Measurements from ENCODE around the gene NFKB1.
"Not testable (repeated sequence)": the region's sequence is repeated elsewhere in the genome, so short reads cannot be mapped to it uniquely, and the experiment has no call there.

NFKB1 gene

DNA sequence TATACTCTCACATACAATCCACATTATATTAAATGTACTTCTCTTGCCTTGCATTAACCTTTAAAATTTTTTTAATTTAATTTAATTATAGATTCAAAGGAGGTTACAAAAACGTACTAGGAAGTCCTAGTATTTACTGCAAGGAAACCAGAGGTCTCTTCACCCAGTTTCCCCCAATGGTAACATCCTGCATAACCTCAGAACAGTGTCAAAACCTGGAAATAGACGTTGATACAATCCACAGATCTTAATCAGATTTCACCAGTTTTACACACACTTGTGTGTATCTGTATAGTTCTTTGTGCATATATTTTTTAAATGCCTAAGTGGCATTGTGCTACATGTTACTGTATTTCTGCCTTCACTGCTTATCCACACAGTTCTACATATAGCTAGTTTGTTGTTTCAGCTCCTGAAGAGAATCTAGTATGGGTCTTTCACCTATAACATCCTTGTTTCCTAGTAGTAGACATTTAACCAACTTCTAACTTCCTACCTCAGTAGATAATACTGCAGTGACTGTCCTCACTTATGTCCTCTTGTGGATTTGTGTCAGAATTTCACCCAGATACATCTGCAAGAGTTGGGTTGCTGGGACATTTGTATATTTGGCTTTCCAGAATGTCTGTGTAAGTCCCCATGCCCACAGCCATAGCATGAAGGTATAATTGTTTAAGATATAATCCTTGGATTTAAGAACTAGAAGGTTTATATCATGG is 103.2 kb downstream of the NFKB1 start:
- DNase-seq = no peak

DNA sequence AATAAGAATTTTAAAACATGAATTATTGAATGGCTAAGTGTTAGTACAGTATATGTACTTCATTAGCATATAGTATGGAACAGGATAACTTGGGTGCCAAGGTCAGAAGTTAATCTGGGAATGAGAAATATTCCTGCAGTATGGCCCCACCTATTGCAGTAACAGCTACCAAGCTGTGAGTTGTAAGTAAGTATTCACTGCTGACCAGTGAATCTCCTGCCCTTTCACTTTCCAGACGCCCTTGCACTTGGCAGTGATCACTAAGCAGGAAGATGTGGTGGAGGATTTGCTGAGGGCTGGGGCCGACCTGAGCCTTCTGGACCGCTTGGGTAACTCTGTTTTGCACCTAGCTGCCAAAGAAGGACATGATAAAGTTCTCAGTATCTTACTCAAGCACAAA is 105.1 kb downstream of the NFKB1 start:
- no peak for DNase-seq

DNA sequence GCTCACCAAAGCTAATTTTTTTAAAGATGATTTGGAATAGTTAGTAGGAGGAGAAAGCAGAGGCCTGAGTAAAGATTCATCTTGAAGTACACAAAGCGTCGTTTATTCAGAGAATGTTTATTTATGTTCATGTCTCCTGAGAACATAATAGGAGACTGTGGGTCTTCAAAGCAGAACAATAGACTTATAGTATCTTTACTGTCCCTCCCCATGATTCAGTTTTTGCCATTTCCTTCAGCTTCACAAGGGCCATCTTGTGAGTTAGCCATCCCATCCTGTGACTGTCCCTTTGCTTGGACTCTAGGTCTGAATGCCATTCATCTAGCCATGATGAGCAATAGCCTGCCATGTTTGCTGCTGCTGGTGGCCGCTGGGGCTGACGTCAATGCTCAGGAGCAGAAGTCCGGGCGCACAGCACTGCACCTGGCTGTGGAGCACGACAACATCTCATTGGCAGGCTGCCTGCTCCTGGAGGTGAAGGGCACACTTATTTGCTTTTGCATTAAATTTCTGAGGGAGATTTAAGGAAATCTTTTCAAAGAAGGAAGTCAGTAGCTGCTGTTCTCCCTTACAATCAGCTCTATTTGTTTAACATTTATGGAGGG is 105.8 kb downstream of the NFKB1 start:
- DNase-seq = no peak

DNA sequence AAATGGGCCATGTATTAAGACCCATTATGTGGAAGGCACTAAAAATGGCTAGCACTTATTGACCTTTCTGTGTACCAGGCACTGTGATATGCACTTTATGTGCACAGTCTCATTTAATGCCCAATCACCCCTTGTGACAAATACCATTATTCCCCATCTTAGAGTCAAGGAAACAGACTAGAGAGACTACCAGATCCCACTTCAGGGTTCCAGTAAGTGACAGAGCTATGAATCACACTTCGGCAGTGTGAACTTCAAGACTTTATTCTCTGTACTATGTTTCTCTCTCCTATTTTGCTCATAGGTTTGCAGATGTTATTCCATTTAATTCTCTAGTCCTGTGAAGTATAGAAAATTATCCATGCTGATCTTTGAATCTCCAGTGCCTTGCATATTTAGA is 107.0 kb downstream of the NFKB1 start:
- no peak for DNase-seq

DNA sequence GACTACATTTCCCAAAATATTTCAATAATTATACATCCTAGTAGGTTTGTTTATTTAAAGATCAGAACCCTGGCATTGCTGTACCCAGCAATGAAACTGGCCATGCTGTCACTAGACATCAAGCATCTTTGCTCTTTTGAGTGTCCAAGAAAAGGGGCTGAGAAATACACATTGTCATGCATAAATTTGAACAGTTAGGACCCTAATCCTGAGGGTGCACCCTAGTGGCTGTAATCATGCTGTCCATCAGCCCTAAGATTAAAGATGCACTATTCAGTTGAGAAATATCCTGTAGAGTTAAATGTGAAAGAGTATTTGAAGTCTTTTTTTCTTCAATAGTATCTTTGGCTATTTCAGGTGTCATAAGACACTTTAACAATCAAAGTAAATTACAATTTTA is 108.8 kb downstream of the NFKB1 start:
- DNase-seq = no peak

DNA sequence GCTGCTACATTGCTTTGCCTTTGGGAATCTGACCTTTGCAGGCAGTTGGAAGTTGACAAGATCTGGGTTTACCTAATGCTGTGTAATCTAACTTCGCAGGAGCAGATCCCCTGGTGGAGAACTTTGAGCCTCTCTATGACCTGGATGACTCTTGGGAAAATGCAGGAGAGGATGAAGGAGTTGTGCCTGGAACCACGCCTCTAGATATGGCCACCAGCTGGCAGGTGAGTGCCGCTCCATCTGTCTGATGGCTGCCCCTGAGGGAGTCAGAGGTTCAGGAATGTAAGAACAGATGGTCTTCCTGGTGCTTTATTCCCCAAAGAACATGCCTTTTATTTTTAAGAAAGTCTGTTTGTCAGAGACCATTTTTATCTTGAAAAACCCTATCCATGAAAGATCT is 109.3 kb downstream of the NFKB1 start:
- DNase-seq = peak; percentile 49

DNA sequence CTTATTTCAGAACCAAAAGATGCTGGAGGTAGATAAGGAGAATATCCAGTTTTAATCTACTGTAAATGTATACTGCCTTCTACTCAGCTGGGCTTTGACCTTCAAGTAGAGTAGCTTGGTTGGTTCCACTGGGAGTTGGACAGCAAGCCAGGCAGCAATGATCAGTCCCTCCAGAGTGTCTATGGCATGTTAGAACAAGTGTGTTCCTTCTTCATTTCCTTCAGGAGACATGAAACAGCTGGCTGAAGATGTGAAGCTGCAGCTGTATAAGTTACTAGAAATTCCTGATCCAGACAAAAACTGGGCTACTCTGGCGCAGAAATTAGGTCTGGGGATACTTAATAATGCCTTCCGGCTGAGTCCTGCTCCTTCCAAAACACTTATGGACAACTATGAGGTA is 111.1 kb downstream of the NFKB1 start:
- no peak for DNase-seq

DNA sequence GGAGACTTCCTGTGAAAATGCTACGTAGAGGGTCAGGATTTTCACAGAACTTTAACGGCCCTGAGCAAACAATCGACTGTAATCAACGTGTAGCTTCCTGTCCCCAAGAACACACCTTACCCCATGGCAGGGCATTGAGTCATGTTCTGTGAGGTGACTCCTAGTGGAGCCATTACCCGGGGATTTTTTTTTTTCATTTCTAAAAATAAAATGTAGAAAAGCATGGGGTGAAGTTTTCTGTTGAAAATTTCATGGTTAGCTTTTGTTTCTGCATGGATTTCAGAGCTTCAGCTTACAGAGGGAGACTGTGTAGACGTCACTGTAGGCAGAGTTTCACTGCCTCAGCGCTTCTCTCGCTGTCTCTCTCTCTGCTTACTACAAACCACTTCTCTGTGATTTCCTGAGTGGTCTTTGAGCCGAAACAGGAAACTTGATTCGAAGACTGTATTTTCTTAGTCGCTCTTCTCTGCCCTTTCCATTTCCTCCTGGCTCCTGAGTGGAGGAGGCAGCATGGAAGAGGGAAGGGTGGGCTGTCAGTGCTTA is 111.7 kb downstream of the NFKB1 start:
- no peak for DNase-seq

DNA sequence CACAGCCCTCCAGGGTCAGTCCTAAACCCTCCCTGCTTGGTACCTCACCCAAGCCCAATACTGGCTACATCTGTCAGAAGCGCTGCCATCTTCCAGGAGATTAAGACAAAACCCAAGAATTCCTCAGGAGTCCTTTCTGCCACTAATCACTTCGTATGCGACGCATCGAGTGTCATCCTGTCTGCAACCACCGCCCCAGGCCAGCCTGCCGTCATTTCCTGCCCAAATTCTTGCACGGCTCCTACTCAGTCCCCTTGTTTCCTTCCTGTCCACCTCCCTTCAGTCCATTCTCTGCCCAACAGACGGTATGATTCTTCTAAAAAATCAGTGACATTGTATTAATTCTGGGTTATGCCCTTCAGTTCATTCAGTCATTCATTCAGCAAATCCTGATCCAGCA is 113.6 kb downstream of the NFKB1 start:
- no peak for DNase-seq

DNA sequence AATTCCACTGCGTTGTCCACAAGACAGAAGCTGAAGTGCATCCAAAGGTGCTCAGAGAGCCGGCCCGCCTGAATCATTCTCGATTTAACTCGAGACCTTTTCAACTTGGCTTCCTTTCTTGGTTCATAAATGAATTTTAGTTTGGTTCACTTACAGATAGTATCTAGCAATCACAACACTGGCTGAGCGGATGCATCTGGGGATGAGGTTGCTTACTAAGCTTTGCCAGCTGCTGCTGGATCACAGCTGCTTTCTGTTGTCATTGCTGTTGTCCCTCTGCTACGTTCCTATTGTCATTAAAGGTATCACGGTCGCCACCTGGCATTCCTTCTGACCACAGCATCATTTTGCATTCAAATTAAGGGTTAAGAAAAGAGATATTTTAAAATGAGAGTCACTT is 115.5 kb downstream of the NFKB1 start:
- DNase-seq = no peak

DNA sequence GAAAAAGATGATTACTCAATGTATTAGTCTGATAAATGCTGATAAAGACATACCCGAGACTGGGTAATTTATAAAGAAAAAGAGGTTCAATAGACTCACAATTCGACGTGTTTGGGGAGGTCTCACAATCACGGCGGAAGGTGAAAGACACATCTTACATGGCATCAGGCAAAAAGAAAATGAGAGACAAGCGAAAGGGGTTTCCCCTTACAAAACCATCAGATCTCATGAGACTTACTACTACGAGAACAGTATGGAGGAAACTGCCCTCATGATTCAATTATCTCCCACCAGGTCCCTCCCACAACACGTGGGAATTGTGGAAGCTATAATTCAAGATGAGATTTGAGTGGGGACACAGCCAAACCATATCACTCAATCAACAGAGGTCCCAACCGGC is 117.9 kb downstream of the NFKB1 start:
- not testable (repeated sequence) for DNase-seq

DNA sequence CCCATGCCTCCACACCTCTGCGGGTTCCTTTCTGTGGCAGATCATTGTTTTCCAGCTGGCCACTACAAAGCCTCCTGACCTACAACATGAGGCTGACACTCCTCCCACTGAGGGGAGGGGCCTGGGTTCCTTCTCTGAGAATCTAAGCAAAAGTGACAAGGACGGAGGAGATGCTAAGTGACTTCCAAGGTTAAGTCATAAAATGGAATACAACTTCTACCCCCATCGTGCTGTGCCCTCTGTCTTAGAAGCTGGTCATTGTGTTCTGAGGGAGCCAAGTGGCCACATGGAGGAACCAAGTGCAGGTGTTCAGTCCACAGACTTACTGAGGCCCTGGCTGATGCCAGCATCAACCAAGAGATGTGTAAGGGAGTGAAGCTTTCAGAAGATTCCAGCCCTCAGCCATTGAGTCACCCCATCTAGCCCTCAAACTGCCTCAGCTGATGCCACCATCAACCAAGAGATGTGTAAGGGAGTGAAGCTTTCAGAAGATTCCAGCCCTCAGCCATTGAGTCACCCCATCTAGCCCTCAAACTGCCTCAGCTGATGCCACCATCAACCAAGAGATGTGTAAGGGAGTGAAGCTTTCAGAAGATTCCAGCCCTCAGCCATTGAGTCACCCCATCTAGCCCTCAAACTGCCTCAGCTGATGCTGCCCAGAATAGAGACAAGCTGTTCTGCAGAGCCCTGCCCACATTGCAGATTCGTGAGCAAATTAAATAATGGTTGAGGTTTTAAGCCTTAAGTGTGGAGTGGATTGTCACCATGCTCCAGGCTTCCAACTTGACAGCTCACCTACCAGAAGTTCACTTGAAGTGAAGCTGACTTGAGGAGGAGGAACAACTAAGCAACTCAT is 118.8 kb downstream of the NFKB1 start:
- not testable (repeated sequence) for DNase-seq

DNA sequence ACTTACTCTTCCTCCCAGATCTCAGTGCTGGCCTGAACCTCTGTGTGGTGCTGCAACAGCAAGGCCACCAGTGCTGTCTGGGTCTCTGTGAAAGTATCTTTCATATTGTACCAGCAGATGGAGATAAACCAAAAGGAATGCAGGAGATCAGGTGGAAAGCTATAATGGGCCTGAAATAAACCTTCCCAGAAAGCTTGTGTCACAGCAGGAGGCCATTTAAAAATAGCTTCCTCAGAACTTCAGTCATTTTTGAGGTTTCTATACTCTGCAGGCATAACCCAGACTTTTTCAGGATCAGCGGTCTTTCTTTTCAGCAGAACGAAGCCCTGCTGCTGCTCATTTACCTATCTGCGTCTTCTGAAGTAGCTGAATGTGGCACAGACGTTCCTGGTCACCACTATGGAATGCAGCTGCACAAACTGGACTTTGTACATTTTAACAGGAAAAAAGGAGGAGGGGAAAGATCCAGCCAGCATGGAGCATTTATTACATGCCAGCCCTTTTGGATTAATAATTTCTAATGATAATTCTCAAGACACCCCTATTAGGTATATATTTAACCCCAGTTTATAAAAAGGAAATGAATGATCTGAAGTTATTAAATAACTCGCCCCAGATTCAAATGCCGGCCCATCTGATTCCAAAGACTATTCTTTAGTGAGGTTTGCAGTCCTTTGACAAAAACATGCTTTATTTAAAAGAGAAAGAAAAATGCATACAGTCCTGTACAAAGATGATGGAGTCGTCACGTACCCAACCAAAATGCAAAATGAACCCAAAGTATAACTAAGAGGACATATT is 119.7 kb downstream of the NFKB1 start:
- no peak for DNase-seq

DNA sequence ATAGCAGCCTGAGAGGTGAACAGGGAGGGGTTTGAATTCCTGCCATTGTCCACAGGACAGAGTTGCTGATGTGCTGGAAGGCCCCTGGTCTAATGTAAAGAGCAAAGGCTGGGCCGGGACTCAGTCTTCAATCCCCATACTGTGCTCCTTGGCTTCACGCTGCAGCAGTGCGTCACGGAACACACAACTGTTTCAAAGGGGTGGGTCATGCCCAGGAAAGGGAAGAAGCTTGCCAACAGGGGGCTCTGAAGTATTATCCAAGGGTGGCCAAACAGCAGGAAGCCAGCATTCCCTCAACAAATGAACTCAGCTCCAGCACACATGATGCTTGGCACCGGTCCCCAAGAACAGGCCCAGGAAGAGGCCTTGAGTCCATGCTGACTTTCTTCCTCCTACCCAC is 122.5 kb downstream of the NFKB1 start:
- DNase-seq = no peak

DNA sequence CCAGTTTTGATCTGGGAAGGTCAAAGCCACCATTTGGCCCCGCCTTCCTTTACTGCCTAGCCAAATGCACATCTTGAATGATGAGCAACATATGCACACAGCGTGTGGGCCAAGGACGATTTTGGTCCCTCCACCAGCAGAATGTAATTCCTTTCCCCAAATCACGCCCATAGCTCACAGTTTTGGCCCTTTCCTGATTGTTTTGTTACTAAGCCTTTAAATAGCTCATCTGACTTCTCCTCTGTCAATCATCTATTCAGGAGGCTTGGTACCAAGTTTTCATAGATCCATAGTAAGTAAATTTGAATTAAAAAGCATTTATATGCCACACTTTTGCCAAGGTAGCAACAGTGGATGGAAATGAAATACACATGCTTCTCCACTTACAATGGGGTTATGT is 123.3 kb downstream of the NFKB1 start:
- DNase-seq = no peak

DNA sequence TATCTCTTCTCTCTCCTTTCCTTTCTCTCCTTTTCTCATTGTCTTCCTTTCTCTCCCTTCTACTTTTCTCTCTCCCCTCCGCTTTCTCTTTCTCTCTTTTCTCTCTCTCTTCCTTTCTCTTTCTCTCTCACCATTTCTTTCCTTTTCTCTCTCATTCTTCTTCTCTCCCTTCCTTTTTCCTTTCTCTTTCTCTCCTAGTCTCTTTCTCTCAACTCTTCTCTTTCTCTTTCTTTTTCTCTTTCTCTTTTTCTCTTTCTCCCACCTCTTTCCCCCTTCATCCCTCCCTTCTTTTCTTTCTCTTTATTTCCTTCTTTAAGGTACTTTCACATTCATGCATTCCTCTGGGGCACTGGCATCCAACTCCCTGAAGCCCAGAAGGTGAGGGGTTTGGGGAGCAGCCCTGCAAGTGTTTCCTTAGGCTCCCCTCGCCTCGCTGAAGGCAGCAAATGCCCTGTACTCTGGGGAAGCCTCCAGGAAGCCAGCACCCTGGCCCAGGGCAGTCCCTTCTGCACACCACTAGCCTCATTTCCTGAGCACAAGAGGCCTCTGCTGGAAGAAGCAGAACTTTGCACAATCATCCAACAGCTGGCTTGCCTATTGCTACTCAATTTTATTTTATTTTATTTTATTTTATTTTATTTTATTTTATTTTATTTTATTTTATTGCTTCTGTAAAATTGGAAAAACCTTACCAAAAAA is 124.2 kb downstream of the NFKB1 start:
- DNase-seq = no peak

DNA sequence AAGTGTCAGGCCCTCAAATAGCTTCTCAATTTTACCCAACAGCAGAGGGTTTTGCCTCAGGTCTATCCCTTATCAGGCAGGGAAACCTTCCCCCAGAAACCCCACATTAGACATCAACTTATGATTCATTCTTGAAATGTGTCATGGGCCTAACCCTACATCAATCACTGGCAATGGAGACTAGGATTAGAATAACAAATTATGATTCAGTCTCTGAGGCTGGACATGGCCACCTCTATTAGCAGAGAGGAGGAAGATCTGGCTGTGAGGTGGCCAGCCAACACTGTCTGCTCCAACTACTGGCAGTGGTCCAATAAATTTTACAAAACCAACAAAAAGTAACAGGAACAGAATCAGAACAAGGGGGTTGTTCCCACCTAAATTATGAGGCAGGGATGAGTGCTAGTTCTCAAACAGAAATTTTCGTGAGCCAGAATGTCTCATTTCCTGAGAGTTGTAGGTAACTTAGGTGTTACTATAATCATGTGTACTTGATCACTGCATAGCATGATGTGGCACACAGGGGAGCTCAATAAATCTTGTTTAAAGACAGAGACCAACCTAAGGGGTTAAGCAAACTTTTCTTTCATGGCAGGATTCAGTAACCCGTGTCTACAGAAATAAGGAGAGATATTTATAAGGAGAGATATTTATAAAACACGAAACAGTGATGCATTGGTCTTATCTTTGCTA is 126.8 kb downstream of the NFKB1 start:
- no peak for DNase-seq

DNA sequence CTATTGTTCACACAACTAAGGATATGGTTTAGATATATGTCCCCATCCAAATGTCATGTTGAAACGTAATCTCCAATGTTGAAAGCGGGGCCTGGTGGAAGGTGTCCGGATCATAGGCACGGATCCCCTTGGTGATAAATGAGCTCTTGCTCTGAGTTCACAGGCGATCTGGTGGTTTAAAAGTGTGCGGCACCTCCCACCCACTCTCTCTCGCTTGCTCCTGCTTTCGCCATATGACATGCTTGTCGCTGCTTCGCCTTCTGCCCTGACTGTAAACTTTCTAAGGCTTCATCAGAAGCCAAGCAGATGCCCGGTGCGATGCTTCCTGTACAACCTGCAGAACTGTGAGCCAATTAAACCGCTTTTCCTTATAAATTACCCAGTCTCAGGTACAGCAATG is 128.5 kb downstream of the NFKB1 start:
- DNase-seq = no peak

DNA sequence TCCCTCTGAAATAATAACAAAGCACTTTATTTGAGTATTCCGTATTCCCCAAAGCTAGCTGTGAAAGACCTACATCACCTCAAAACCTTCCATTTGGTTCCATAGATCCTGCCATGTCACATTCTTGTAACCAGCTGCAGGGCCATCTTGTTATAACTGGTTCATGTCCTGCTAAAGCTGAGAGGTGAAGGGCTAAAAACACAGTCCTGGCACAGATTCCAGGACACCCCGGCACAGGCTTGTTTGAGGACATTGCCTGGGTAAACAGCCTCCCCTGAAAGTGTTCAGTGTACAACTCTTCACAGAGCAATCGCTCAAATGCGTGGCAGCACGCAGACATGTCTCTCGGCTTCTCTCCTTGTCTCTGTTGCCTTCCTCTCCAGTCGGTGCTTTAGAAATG is 130.5 kb downstream of the NFKB1 start:
- no peak for DNase-seq

DNA sequence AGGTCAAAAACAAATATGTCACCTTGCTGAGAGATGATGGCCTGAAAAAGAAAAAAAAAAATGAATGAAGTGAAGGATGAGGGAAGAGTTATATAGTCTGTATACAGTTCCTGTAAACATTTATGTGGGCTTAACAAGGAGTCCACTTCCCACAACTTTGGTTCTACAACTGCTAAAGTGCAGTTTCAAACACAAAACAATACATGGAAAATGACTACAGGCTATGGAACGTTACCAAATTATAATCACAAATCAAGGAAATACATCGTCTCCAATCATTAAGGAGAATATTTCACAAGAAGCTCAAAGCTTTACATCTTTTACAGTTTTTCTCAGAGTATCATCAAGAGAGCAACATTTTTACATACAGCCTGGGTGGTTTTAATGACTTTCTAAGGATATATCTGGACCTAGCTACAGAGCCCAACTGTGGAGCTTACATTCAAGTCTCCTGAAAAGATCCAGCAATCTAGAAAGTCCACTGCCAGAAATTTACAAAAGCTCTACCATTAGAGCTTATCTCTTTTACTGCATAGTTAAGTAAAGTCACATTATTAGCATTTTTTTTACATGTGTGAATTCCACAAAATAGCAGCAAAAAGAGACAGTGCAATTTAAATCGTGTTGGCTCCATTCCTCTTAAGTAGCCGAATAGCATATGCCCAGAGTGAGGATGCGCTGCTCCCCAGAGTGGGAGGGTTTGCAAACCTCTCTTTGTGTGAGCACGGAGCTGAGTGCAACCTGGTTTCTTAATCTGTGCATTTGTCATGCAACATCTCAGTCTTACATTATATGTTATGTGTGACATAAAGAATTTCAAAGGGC is 131.3 kb downstream of the NFKB1 start:
- no peak for DNase-seq

DNA sequence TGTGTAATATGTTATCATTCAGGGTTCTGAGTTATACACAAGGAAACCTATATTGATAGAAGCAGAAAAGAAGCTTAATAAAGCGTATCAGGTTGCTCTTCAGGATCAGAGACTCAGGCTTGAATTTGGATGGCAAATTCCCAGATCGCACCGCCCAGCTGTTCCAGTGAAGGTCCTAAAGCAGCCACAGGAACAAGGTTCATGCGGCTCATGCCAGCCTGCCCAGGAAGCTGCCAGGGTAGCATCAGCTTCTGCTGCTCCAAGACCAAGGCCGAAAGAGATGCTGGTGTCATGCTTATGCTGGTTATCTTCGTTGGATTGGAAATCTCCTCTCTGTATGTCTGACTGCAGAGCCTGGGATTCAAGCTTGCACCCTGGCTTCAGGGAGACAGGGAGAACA is 131.9 kb downstream of the NFKB1 start:
- no peak for DNase-seq

Measured in NCI-H2171 (cell line).